ENCODE measurements around the gene TMEM80.
A peak's percentile ranks its signal among the peaks of the same experiment; 100 is the strongest.

TMEM80 gene

DNA sequence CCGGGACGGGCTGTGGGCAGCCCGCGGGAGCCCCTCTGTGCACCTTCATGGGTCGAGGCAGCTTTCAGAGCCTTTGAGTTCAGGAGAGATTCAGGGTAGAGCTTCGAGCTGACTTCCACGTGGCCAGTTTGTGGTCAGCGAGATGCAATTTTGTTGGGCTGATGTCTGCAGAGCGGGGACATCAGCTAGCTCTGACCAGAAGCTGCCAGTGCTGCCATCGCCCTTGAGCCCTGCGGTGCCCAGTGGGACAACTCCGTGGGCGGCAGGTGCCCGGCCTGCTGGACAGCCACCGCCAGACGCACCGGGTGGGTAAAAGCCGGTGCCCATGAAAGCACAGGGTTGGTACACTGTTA is 52.4 kb downstream of the TMEM80 start:
- DNase-seq: peak; percentile 35

DNA sequence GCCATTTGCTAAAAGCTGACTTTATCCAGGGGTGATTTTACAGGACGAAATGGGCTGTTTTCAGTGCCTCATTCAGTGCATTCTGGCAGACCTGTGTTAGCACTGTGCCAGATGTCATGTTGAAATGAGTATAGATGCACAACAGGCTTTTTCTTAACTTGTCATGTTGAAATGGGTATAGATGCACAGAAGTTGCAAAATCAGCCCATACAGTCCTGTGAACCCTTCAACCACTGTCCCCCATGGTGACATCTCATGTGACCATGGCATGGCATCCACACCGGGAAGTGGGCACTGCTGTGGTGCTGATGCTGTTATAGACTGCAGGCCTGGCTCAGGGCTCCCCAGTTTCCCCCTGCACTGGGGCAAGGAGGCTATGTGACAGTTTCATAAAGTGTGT is 54.1 kb downstream of the TMEM80 start:
- no peak for DNase-seq
